Parietal lobe (tissue), 1 donor: ENCODE results near the gene GJD2. TPM values are rescaled to one million over a fixed set of nuclear protein-coding genes. Genes with fewer than 3 reads are reported as not detected.

Source experiments
- total RNA-seq: library from RNA; depleted of rRNA; stranded (reverse); fragments of >200 nt; gene quantifications from one replicate; pipeline ENCODE4 v1.2.3, GENCODE V29; 2014

GJD2 gene
- 0.94 TPM for total RNA-seq

DNA sequence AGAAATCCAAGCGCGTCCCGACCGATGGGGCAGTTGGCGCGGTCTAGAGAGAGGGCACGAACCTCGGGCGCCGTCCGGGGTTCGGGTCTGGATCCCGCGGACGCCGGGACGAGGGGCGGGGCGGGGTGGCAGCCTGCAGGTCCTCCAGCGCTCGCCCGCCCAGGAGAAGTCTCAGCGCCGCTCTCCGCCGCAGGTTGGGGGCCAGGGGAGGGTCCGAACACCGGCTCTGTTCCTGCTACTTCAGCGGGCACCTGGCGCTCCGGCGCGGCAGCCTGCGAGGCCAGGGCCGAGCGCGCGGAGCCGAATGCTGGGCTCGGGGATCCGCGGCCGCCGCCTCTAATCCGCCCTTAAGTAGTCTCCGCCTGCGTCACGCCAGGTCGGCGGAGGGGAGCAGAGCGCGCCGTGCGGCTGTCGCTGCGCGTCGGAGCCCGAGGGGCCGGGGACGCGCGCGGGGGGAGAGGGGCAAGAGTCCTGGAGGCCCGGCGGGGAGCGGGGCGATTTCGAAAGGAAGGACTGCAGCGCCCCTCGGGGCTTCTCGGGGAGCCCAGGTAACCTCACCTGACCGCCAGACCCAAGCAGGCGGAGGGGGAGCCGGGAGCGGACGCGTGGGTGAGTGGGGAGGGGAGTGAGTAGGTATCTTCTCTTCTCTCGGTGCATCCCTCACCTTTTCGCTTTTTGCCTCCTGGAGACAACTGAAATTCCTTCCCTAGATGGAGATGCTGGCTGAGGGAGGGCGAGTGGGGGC, at the start of gene GJD2:
TSS of gene GJD2 (minus strand) at position 325 of the 745 bp plus-strand sequence. CDS start 510 bp downstream, outside the sequence.

DNA sequence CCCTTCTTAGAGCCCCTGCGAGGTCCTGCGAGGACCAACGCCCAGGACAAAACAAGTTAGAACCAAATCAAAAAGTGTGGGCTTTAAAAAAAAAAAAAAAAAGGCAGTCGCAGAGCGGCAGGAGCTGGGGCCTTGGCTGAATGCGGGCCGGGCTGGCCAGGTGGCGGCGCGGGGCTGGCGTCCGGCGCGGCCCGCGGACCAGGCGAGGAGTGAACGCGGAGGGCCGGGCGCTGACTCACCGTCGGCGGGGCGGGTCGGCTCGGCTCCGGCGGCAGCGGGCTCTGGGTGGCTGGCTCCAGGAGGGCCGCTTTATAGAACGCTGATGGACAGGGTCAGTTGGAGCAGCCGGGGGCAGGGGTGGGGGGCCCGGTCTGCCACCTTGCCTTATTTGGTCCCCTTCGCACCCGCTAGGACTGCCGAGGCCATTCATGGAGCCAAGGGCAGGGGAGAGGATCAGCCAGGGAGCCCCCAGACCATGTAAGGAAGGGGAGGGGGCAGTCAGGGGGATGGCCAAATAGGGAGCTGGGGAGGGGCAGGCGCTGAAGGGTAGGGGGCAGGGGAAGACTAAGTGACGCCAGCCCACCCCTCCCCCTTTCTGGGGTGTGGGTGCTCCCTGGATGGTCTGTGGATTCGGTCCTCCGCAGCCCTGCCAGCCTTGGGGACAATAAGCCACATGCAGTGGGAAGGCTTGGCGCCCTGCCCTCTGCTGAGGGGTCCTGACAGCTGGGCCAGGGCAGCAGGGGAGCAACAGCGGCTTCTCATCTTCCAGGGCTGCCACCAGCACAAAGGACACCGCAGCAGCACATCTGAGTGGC, 40.7 kb upstream of the GJD2 start, which contains the start of gene ACTC1:
TSS of gene ACTC1 (minus strand) at position 283 of the 815 bp plus-strand sequence. CDS start 741 bp downstream, outside the sequence.

Other genes with a start within 250 kb of the GJD2 start
- gene GOLGA8B, start 171.3 kb downstream of the GJD2 start, total RNA-seq: 133 TPM
- gene ACTC1, start 40.6 kb upstream of the GJD2 start, total RNA-seq: under 0.01 TPM
- gene AQR, start 214.7 kb upstream of the GJD2 start, total RNA-seq: 55.7 TPM
- 83.9 TPM for gene ZNF770, start 233.3 kb upstream of the GJD2 start, total RNA-seq